ENCODE results near the gene FHIP2A. TPM values are rescaled to one million over a fixed set of nuclear protein-coding genes. Genes with fewer than 3 reads are reported as not detected.

The FHIP2A gene
- total and polyA plus RNA-seq, 2 experiments from 2014 or later, result 6.7 to 11.8 TPM

DNA sequence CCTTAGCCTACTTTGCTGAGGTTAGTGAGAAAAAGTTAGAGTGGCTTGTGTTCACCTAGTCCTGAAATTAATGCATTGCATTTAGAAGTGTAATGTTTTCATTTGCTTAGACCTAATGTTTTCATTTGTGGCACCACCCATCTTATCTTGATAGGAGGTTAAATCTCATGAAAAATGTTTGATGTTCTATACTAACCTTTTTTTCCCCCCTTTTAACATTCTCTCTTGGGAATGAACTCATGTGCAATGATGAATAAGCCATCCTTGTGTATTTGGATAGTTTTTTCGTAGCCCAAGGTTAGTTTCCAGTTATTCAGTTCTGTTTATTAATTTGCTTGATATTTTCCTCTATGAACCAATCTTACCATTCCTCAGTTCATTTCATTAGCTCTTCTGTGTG is 2.8 kb downstream of the FHIP2A start:
- H3K79me2 ChIP-seq (replicated peaks; ENCODE audit: insufficient read depth), result peaks cover 62% of the 10 kb centered on the region
- peaks cover 18% of the 10 kb centered on the region for H3K4me1 Mint-ChIP-seq
- no peaks in the 10 kb centered on the region for H3F3A ChIP-seq (replicated peaks; ENCODE audit: low read depth)
- no peaks in the 10 kb centered on the region for H3K36me3 ChIP-seq (ENCODE audit: insufficient read depth)
- no peaks in the 10 kb centered on the region for H3K9me2 ChIP-seq (ENCODE audit: insufficient read depth)
- H3K27ac ChIP-seq (ENCODE audit: low read depth), result no peak overlapping the region
- H3K4me3 ChIP-seq, result no peak overlapping the region
- no peak overlapping the region for H2AFZ ChIP-seq
- TF ChIP-seq ZNF114 (CRISPR knock-in tag; IDR thresholded peaks at IDR 0.05) (no peak), CREB1 (CRISPR knock-in tag; IDR thresholded peaks at IDR 0.05; ENCODE audit: low read depth) (no peak), ZNF331 (CRISPR knock-in tag; IDR thresholded peaks at IDR 0.05; ENCODE audit: low read depth) (no peak), STAT1 (IDR thresholded peaks at IDR 0.05; ENCODE audit: unreplicated experiment) (no peak), JUNB (IDR thresholded peaks at IDR 0.05; ENCODE audit: unreplicated experiment) (no peak), EZH2phosphoT487 (IDR thresholded peaks at IDR 0.05; ENCODE audit: unreplicated experiment) (no peak), EZH2 (IDR thresholded peaks at IDR 0.05; ENCODE audit: low read depth, unreplicated experiment) (no peak), POLR2AphosphoS5 (IDR thresholded peaks at IDR 0.05; ENCODE audit: low read depth) (no peak), NANOG (IDR thresholded peaks at IDR 0.05; ENCODE audit: borderline replicate concordance) (no peak)
- TF ChIP-seq, protein P1, sequence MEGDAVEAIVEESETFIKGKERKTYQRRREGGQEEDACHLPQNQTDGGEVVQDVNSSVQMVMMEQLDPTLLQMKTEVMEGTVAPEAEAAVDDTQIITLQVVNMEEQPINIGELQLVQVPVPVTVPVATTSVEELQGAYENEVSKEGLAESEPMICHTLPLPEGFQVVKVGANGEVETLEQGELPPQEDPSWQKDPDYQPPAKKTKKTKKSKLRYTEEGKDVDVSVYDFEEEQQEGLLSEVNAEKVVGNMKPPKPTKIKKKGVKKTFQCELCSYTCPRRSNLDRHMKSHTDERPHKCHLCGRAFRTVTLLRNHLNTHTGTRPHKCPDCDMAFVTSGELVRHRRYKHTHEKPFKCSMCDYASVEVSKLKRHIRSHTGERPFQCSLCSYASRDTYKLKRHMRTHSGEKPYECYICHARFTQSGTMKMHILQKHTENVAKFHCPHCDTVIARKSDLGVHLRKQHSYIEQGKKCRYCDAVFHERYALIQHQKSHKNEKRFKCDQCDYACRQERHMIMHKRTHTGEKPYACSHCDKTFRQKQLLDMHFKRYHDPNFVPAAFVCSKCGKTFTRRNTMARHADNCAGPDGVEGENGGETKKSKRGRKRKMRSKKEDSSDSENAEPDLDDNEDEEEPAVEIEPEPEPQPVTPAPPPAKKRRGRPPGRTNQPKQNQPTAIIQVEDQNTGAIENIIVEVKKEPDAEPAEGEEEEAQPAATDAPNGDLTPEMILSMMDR (conservative IDR thresholded peaks at IDR 0.05; ENCODE audit: low read depth in 2 of 2), result no peak
- TF ChIP-seq, protein P2, sequence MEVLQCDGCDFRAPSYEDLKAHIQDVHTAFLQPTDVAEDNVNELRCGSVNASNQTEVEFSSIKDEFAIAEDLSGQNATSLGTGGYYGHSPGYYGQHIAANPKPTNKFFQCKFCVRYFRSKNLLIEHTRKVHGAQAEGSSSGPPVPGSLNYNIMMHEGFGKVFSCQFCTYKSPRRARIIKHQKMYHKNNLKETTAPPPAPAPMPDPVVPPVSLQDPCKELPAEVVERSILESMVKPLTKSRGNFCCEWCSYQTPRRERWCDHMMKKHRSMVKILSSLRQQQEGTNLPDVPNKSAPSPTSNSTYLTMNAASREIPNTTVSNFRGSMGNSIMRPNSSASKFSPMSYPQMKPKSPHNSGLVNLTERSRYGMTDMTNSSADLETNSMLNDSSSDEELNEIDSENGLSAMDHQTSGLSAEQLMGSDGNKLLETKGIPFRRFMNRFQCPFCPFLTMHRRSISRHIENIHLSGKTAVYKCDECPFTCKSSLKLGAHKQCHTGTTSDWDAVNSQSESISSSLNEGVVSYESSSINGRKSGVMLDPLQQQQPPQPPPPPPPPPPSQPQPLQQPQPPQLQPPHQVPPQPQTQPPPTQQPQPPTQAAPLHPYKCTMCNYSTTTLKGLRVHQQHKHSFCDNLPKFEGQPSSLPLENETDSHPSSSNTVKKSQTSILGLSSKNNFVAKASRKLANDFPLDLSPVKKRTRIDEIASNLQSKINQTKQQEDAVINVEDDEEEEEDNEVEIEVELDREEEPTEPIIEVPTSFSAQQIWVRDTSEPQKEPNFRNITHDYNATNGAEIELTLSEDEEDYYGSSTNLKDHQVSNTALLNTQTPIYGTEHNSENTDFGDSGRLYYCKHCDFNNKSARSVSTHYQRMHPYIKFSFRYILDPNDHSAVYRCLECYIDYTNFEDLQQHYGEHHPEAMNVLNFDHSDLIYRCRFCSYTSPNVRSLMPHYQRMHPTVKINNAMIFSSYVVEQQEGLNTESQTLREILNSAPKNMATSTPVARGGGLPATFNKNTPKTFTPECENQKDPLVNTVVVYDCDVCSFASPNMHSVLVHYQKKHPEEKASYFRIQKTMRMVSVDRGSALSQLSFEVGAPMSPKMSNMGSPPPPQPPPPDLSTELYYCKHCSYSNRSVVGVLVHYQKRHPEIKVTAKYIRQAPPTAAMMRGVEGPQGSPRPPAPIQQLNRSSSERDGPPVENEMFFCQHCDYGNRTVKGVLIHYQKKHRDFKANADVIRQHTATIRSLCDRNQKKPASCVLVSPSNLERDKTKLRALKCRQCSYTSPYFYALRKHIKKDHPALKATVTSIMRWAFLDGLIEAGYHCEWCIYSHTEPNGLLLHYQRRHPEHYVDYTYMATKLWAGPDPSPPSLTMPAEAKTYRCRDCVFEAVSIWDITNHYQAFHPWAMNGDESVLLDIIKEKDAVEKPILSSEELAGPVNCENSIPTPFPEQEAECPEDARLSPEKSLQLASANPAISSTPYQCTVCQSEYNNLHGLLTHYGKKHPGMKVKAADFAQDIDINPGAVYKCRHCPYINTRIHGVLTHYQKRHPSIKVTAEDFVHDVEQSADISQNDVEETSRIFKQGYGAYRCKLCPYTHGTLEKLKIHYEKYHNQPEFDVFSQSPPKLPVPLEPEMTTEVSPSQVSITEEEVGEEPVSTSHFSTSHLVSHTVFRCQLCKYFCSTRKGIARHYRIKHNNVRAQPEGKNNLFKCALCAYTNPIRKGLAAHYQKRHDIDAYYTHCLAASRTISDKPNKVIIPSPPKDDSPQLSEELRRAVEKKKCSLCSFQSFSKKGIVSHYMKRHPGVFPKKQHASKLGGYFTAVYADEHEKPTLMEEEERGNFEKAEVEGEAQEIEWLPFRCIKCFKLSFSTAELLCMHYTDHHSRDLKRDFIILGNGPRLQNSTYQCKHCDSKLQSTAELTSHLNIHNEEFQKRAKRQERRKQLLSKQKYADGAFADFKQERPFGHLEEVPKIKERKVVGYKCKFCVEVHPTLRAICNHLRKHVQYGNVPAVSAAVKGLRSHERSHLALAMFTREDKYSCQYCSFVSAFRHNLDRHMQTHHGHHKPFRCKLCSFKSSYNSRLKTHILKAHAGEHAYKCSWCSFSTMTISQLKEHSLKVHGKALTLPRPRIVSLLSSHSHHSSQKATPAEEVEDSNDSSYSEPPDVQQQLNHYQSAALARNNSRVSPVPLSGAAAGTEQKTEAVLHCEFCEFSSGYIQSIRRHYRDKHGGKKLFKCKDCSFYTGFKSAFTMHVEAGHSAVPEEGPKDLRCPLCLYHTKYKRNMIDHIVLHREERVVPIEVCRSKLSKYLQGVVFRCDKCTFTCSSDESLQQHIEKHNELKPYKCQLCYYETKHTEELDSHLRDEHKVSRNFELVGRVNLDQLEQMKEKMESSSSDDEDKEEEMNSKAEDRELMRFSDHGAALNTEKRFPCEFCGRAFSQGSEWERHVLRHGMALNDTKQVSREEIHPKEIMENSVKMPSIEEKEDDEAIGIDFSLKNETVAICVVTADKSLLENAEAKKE (CRISPR knock-in tag; IDR thresholded peaks at IDR 0.05), result no peak
- TF ChIP-seq, protein P3, sequence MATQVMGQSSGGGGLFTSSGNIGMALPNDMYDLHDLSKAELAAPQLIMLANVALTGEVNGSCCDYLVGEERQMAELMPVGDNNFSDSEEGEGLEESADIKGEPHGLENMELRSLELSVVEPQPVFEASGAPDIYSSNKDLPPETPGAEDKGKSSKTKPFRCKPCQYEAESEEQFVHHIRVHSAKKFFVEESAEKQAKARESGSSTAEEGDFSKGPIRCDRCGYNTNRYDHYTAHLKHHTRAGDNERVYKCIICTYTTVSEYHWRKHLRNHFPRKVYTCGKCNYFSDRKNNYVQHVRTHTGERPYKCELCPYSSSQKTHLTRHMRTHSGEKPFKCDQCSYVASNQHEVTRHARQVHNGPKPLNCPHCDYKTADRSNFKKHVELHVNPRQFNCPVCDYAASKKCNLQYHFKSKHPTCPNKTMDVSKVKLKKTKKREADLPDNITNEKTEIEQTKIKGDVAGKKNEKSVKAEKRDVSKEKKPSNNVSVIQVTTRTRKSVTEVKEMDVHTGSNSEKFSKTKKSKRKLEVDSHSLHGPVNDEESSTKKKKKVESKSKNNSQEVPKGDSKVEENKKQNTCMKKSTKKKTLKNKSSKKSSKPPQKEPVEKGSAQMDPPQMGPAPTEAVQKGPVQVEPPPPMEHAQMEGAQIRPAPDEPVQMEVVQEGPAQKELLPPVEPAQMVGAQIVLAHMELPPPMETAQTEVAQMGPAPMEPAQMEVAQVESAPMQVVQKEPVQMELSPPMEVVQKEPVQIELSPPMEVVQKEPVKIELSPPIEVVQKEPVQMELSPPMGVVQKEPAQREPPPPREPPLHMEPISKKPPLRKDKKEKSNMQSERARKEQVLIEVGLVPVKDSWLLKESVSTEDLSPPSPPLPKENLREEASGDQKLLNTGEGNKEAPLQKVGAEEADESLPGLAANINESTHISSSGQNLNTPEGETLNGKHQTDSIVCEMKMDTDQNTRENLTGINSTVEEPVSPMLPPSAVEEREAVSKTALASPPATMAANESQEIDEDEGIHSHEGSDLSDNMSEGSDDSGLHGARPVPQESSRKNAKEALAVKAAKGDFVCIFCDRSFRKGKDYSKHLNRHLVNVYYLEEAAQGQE (IDR thresholded peaks at IDR 0.05; ENCODE audit: unreplicated experiment), result no peak
- TF ChIP-seq, protein P4, sequence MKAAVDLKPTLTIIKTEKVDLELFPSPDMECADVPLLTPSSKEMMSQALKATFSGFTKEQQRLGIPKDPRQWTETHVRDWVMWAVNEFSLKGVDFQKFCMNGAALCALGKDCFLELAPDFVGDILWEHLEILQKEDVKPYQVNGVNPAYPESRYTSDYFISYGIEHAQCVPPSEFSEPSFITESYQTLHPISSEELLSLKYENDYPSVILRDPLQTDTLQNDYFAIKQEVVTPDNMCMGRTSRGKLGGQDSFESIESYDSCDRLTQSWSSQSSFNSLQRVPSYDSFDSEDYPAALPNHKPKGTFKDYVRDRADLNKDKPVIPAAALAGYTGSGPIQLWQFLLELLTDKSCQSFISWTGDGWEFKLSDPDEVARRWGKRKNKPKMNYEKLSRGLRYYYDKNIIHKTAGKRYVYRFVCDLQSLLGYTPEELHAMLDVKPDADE (IDR thresholded peaks at IDR 0.05), result no peak
- peaks cover 3% of the 10 kb centered on the region; the same call in 1 of the 2 replicates for H4K20me1 ChIP-seq (replicated peaks; ENCODE audit: insufficient read depth)
- H3K27me3 ChIP-seq (ENCODE audit: insufficient read depth), result no peaks in the 10 kb centered on the region
- no peaks in the 10 kb centered on the region for H3K9me3 Mint-ChIP-seq
- no peak for ATAC-seq
- H3K4me2 ChIP-seq, result no peak overlapping the region
- H3K36me3 Mint-ChIP-seq (ENCODE audit: low read depth), result peaks cover 3% of the 10 kb centered on the region; the same call in 2 of the 3 replicates
- H3K4me3 Mint-ChIP-seq, result no peak overlapping the region
- H3K27me3 Mint-ChIP-seq (ENCODE audit: insufficient read depth, low read depth, poor library complexity), result peaks cover 4% of the 10 kb centered on the region
- no peak for DNase-seq (ENCODE audit: low spot score)
- no peak overlapping the region for H3K27ac Mint-ChIP-seq
- peaks cover 5% of the 10 kb centered on the region for H3K4me1 ChIP-seq (ENCODE audit: insufficient read depth)
